ENCODE data around the gene SART1. TPM values are rescaled to one million over a fixed set of nuclear protein-coding genes. Genes with fewer than 3 reads are reported as not detected.
A peak's percentile ranks its signal among the peaks of the same experiment; 100 is the strongest.

Gene SART1
- total RNA-seq, 1 donor, result 22.4 TPM

DNA sequence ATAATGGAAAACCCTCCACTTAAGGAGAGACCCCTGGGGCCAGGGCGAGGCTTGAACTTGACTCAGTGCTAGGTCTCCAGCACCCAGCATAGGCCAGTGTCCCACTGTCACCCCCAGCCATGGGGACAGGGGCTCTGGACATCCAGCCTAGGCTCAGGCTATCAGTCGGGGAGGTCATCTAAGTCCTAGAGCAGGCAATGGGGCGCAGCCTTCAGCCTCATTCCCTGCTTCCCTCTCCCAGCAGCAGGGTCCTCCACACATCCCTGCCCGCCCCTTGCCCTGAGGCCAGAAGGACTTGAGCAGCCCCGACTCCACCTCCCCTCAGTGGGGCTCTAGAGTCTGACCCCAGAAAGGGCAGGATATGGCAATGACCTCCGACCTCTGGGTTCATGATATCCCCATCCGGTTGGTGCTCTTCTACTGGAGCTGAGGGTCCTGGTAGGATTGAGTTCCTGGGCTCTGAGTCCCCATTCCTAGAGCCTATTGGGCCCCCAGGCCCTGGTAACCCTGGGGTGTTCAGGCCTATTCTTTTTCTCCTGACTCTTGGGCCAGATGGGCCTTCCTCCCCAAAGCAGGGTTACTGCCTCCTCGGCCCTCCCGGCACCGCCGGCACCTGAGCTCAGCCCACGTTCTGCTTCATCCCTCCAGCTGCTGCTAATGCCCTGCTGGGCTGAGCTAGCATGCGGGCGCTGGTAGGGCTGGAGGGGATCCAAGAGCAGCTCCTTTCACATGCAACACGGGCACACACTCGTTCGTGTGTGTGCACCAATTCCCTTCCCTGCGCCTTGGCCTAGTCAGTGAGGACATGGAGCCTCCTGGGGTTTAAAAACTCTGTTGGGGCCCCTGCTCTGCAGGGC lies 54.6 kb downstream of the SART1 start:
- peaks cover 36% of the 10 kb centered on the region for H3K4me1 ChIP-seq (ENCODE audit: insufficient read depth, low read length)
- H3K79me2 ChIP-seq (ENCODE audit: insufficient read depth, low read length), result no peaks in the 10 kb centered on the region
- H3K27ac ChIP-seq (ENCODE audit: low read depth, low read length), result peak overlapping the region; percentile 68
- H3K36me3 ChIP-seq (ENCODE audit: insufficient read depth, low read length), result no peaks in the 10 kb centered on the region
- H4K20me1 ChIP-seq (ENCODE audit: insufficient read depth, low read length), result no peaks in the 10 kb centered on the region
- H3K4me2 ChIP-seq (ENCODE audit: insufficient read depth, low read length), result peak overlapping the region; percentile 23
- H3K4me3 ChIP-seq (ENCODE audit: insufficient read depth, low read length), result peak overlapping the region; percentile 19
- H2AFZ ChIP-seq (ENCODE audit: low read length), result peak overlapping the region; percentile 71
- H3K27me3 ChIP-seq (ENCODE audit: insufficient read depth, low read length), result no peaks in the 10 kb centered on the region
- TF ChIP-seq, protein P1, sequence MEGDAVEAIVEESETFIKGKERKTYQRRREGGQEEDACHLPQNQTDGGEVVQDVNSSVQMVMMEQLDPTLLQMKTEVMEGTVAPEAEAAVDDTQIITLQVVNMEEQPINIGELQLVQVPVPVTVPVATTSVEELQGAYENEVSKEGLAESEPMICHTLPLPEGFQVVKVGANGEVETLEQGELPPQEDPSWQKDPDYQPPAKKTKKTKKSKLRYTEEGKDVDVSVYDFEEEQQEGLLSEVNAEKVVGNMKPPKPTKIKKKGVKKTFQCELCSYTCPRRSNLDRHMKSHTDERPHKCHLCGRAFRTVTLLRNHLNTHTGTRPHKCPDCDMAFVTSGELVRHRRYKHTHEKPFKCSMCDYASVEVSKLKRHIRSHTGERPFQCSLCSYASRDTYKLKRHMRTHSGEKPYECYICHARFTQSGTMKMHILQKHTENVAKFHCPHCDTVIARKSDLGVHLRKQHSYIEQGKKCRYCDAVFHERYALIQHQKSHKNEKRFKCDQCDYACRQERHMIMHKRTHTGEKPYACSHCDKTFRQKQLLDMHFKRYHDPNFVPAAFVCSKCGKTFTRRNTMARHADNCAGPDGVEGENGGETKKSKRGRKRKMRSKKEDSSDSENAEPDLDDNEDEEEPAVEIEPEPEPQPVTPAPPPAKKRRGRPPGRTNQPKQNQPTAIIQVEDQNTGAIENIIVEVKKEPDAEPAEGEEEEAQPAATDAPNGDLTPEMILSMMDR (IDR thresholded peaks at IDR 0.05; ENCODE audit: extremely low read depth, low read depth, low read length), result no peak
- DNase-seq (ENCODE audit: insufficient read length, low spot score, missing footprints), result peak; percentile 57
- H3K9me3 ChIP-seq (ENCODE audit: low read depth, low read length), result no peaks in the 10 kb centered on the region

DNA sequence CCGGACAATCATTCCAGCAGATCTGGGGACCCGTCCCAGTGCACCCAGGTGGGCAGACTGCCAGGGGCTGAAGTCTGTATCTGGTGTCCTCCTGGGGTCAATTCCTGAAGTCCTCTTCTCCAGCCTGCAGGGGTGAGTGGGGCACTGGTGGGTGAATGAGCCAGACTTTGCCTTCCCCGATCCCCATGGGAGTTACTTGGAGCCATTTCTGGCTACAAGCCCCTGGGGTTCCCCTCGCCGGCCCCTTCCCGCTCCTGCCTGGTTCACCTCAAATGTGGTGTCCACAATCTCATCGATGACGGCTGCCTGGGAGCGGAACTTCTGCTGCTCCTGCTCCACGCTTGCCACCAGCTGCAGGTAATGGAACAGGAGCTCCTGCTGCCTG lies 55.3 kb downstream of the SART1 start:
- H3K4me2 ChIP-seq (ENCODE audit: insufficient read depth, low read length), result no peak overlapping the region
- TF ChIP-seq, protein P1 (IDR thresholded peaks at IDR 0.05; ENCODE audit: extremely low read depth, low read depth, low read length), result no peak
- H3K36me3 ChIP-seq (ENCODE audit: insufficient read depth, low read length), result no peaks in the 10 kb centered on the region
- H4K20me1 ChIP-seq (ENCODE audit: insufficient read depth, low read length), result no peaks in the 10 kb centered on the region
- H3K4me1 ChIP-seq (ENCODE audit: insufficient read depth, low read length), result peaks cover 38% of the 10 kb centered on the region
- H2AFZ ChIP-seq (ENCODE audit: low read length), result no peak overlapping the region
- H3K27me3 ChIP-seq (ENCODE audit: insufficient read depth, low read length), result no peaks in the 10 kb centered on the region
- no peak overlapping the region for H3K27ac ChIP-seq (ENCODE audit: low read depth, low read length)
- no peak overlapping the region for H3K4me3 ChIP-seq (ENCODE audit: insufficient read depth, low read length)
- no peaks in the 10 kb centered on the region for H3K9me3 ChIP-seq (ENCODE audit: low read depth, low read length)
- peak; percentile 38 for DNase-seq (ENCODE audit: insufficient read length, low spot score, missing footprints)
- no peaks in the 10 kb centered on the region for H3K79me2 ChIP-seq (ENCODE audit: insufficient read depth, low read length)

DNA sequence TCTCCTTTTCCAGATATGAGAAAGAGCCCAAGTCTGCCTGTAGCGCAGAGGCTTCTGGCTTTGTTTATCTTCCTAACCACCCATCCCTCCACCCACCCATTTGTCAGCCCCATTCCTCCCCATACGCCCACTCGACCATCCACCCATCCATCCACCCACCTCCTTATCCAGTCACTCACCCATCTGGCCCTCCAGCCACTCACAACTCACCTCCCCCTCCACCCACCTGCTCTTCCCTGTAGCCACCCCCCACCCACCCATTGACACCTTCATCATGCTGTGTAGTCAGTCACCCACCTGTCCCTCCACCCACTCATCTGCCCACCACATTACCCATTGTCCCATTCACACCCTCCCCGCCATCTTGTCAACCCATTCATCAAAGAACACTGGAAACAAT lies 55.8 kb downstream of the SART1 start:
- H3K79me2 ChIP-seq (ENCODE audit: insufficient read depth, low read length), result no peaks in the 10 kb centered on the region
- H3K27me3 ChIP-seq (ENCODE audit: insufficient read depth, low read length), result no peaks in the 10 kb centered on the region
- H2AFZ ChIP-seq (ENCODE audit: low read length), result no peak overlapping the region
- peak; percentile 66 for DNase-seq (ENCODE audit: insufficient read length, low spot score, missing footprints)
- no peak overlapping the region for H3K4me3 ChIP-seq (ENCODE audit: insufficient read depth, low read length)
- H3K9me3 ChIP-seq (ENCODE audit: low read depth, low read length), result no peaks in the 10 kb centered on the region
- peaks cover 38% of the 10 kb centered on the region for H3K4me1 ChIP-seq (ENCODE audit: insufficient read depth, low read length)
- TF ChIP-seq, protein P1 (IDR thresholded peaks at IDR 0.05; ENCODE audit: extremely low read depth, low read depth, low read length), result no peak
- H4K20me1 ChIP-seq (ENCODE audit: insufficient read depth, low read length), result no peaks in the 10 kb centered on the region
- H3K27ac ChIP-seq (ENCODE audit: low read depth, low read length), result no peak overlapping the region
- H3K4me2 ChIP-seq (ENCODE audit: insufficient read depth, low read length), result no peak overlapping the region
- no peaks in the 10 kb centered on the region for H3K36me3 ChIP-seq (ENCODE audit: insufficient read depth, low read length)

DNA sequence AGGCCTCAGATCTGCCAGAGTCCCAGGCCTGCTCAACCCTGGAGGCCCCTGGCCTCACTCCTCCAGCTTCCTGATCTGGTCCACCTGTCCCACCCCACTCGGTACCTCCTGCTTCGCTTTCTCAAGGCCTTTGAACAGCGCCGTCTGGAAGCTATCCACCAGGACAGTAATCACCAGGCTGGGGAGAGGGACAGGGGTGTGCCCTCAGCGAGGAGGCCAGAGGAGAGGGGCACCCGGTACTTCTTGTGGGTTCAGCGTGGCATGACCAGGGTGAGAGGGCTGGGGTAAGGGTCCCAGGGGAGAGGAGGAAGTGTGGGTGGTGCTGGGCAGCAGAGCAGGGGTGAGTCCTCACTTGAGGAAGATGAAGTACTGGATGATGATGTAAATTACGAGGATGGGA lies 58.7 kb downstream of the SART1 start:
- no peaks in the 10 kb centered on the region for H3K79me2 ChIP-seq (ENCODE audit: insufficient read depth, low read length)
- TF ChIP-seq, protein P1 (IDR thresholded peaks at IDR 0.05; ENCODE audit: extremely low read depth, low read depth, low read length), result no peak
- H3K27me3 ChIP-seq (ENCODE audit: insufficient read depth, low read length), result no peaks in the 10 kb centered on the region
- H3K4me1 ChIP-seq (ENCODE audit: insufficient read depth, low read length), result peaks cover 29% of the 10 kb centered on the region
- no peak overlapping the region for H3K27ac ChIP-seq (ENCODE audit: low read depth, low read length)
- DNase-seq (ENCODE audit: insufficient read length, low spot score, missing footprints), result peak; percentile 52
- H3K9me3 ChIP-seq (ENCODE audit: low read depth, low read length), result no peaks in the 10 kb centered on the region
- H3K4me3 ChIP-seq (ENCODE audit: insufficient read depth, low read length), result no peak overlapping the region
- no peaks in the 10 kb centered on the region for H3K36me3 ChIP-seq (ENCODE audit: insufficient read depth, low read length)
- no peak overlapping the region for H2AFZ ChIP-seq (ENCODE audit: low read length)
- no peaks in the 10 kb centered on the region for H4K20me1 ChIP-seq (ENCODE audit: insufficient read depth, low read length)
- no peak overlapping the region for H3K4me2 ChIP-seq (ENCODE audit: insufficient read depth, low read length)
